HepG2 (cell line): ENCODE data around the gene ERC1. TPM values are rescaled to one million over a fixed set of nuclear protein-coding genes. Genes with fewer than 3 reads are reported as not detected.

ENCODE experiments used
- ATAC-seq: fragments of 200-7000 bp; cut with Tn5 transposase; 3 replicates; pipeline ENCODE4 v1.9.1; 2020; ENCODE audit warnings: mild to moderate bottlenecking, moderate library complexity
- BruUV-seq: library from RNA; stranded (reverse); fragments of 400-500 nt; replicated peaks from 2 replicates; lab custom pipeline; 2021; lab: Mats Ljungman, UMichigan
- CTCF ChIA-PET: fragments of 300-600 bp; formaldehyde crosslinking; extraction: SDS; loops from one replicate; lab custom pipeline; 2021; ENCODE audit warnings: low total read pairs, inconsistent platforms, low intra/inter-chr PET ratio; lab: Yijun Ruan, JAX
- POLR2A ChIA-PET: fragments of 350-600 bp; sonication (Branson Sonifier 250); formaldehyde crosslinking; loops from one replicate; lab custom pipeline; 2020; ENCODE audit warnings: antibody characterized with exemption, inconsistent platforms; lab: Yijun Ruan, JAX
- DNase-seq: peaks from one replicate; pipeline ENCODE4 v3.0.0-alpha.2; 2015; ENCODE audit warnings: low spot score
- FAIRE-seq: peaks from 3 replicates; lab custom pipeline; 2011; peaks lifted over from hg19 to GRCh38; lab: Jason Lieb, UNC
- H2AFZ ChIP-seq: one replicate; pipeline ENCODE4 v1.6.1; 2011; ENCODE audit warnings: low read length, inconsistent platforms
- H3K27ac ChIP-seq: fragments of 300-600 bp; 3 replicates; pipeline ENCODE4 v1.8.0; 2011; ENCODE audit warnings: mixed run types, mild to moderate bottlenecking, mixed read lengths, low read length, inconsistent platforms; ENCODE audit not compliant: insufficient read depth; ENCODE audit errors: extremely low read length
- H3K27me3 ChIP-seq, 2 experiments: fragments of 200-600 bp in 1 of 2; 2 replicates in 1 of 2; 3 replicates in 1 of 2; pipeline versions ENCODE4 v1.6.0 to v1.8.0; 2011; ENCODE audit warnings: low read length in 2 of 2, mild to moderate bottlenecking in 2 of 2, moderate library complexity in 2 of 2, inconsistent platforms in 1 of 2; ENCODE audit not compliant: insufficient read depth in 2 of 2, control insufficient read depth in 1 of 2
- H3K36me3 ChIP-seq, 2 experiments: fragments of 200-600 bp in 1 of 2; replicated peaks in 1 of 2; 2 replicates in 1 of 2; 3 replicates in 1 of 2; pipeline versions ENCODE4 v1.5.1 to v1.8.0; 2011; ENCODE audit warnings: low read length in 2 of 2, inconsistent platforms in 1 of 2; ENCODE audit not compliant: insufficient read depth in 2 of 2, control insufficient read depth in 1 of 2
- H3K4me1 ChIP-seq: 2 replicates; pipeline ENCODE4 v1.5.1; 2012; ENCODE audit warnings: low read length, inconsistent platforms; ENCODE audit not compliant: insufficient read depth
- H3K4me2 ChIP-seq: 2 replicates; pipeline ENCODE4 v1.6.0; 2011; ENCODE audit warnings: low read depth, low read length, inconsistent platforms
- H3K4me3 ChIP-seq, 3 experiments: fragments of 200-600 bp in 1 of 3; sonication (generic), shearing (Covaris generic) in 1 of 3; replicated peaks in 1 of 3; 2 replicates each; pipeline ENCODE4 v1.5.1; 2011 to 2016; ENCODE audit warnings: low read length in 3 of 3, inconsistent platforms in 2 of 3, low read depth in 2 of 3, mild to moderate bottlenecking in 2 of 3, control low read depth in 1 of 3, mixed read lengths in 1 of 3; ENCODE audit not compliant: insufficient read depth in 1 of 3
- H3K79me2 ChIP-seq: one replicate; pipeline ENCODE4 v1.6.1; 2011; ENCODE audit warnings: low read length, inconsistent platforms; ENCODE audit not compliant: insufficient read depth
- H3K9ac ChIP-seq: 2 replicates; pipeline ENCODE4 v1.6.0; 2011; ENCODE audit warnings: mild to moderate bottlenecking, low read depth, low read length, inconsistent platforms; ENCODE audit not compliant: insufficient read depth
- H3K9me3 ChIP-seq: 2 replicates; pipeline ENCODE4 v1.5.1; 2012; ENCODE audit warnings: mild to moderate bottlenecking, low read length
- H4K20me1 ChIP-seq: 2 replicates; pipeline ENCODE4 v1.6.0; 2011; ENCODE audit warnings: inconsistent platforms, mild to moderate bottlenecking, low read length, moderate library complexity; ENCODE audit not compliant: insufficient read depth
- ATF1 ChIP-seq: IDR thresholded peaks from 2 replicates; pipeline ENCODE4 v1.6.1; 2016; ENCODE audit warnings: mild to moderate bottlenecking, control low read depth
- ATM ChIP-seq: fragments of 450-650 bp; IDR thresholded peaks from 2 replicates; pipeline ENCODE4 v1.7.1; 2017; ENCODE audit warnings: mild to moderate bottlenecking, borderline replicate concordance
- CEBPG ChIP-seq: IDR thresholded peaks from 2 replicates; pipeline ENCODE4 v1.6.1; 2016
- ELF3 ChIP-seq: IDR thresholded peaks from 2 replicates; pipeline ENCODE4 v1.6.1; 2016; ENCODE audit warnings: missing genetic modification reagents, missing compliant biosample characterization
- MIXL1 ChIP-seq: IDR thresholded peaks from 2 replicates; pipeline ENCODE4 v1.6.1; 2016
- SSRP1 ChIP-seq: IDR thresholded peaks from 2 replicates; pipeline ENCODE4 v1.6.1; 2016; ENCODE audit warnings: control low read depth
- ZNF547 ChIP-seq: sonication (generic); formaldehyde crosslinking; IDR thresholded peaks from 2 replicates; pipeline ENCODE4 v1.5.1; 2020; ENCODE audit warnings: mild to moderate bottlenecking, missing genetic modification reagents
- WGBS: methylation state at CpG from one replicate; pipeline ENCODE4 v1.1.6; 2017; ENCODE audit warnings: low lambda C conversion rate; 5-methylcytosine and 5-hydroxymethylcytosine counted together
- in situ Hi-C: cut with HindIII; loops from 2 replicates; pipeline ENCODE4 v1.10.0; 2017; ENCODE audit warnings: low pct_unique_long_range_greater_than_20kb; ENCODE audit not compliant: extremely low pct_ligation_motif_present
- intact Hi-C: fragments of 100-400 bp; cut with micrococcal nuclease; formaldehyde crosslinking; loops from one replicate; pipeline ENCODE4 v1.10.0; 2022; ENCODE audit not compliant: unreplicated experiment
- polyA plus RNA-seq, 8 experiments: library from polyadenylated mRNA; depleted of rRNA in 3 of 8; stranded (reverse) in 7 of 8; unstranded in 1 of 8; fragments of >200 nt; fragmentation: Illumina TruSeq in 4 of 8; extraction: Trizol in 4 of 8; gene quantifications; 2 replicates each; pipeline versions ENCODE4 v1.2.1 to v1.2.3, GENCODE V29; 2011 to 2016; ENCODE audit warnings: low read depth in 4 of 8, missing spikeins in 1 of 8, mixed read lengths in 1 of 8; ENCODE audit not compliant: insufficient read depth in 1 of 8
- total RNA-seq, 5 experiments: library from RNA; depleted of rRNA; stranded (reverse); fragments of >200 nt; fragmentation: Illumina TruSeq; extraction: Trizol; gene quantifications; 2 replicates each; pipeline ENCODE4 v1.2.3, GENCODE V29; 2016; ENCODE audit warnings: low read depth in 1 of 5
- TF ChIP-seq, protein P1 (sequence below): sonication (generic); formaldehyde crosslinking; IDR thresholded peaks from 2 replicates; pipeline ENCODE4 v1.4.0; 2020; ENCODE audit warnings: mild to moderate bottlenecking, missing genetic modification reagents

The ERC1 gene
- total and polyA plus RNA-seq, 2 of the 13 experiments (the other 11 are each of a cell fraction or from before 2014, with no cell fraction given) = 6.1 to 12.4 TPM

DNA sequence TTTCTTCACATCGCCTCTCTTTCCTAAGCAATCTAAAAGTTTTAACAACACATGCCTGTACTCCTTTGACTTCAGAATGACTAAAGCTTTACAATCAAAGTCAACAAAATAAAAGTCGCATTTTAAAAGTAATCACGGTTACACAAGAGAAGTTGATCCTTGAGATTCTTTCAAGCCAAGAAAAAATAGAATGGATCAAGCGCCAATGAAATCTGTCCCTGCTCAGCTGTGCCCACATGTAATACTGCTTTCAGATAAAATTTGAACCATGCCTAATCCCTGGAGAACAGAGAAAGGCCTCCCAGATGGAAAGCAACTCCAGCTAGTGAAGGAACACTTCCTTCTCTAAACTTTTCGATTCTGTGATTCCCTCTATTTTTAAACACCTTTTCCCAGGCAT lies 490.3 kb downstream of the ERC1 start:
- DNase-seq (no peak), FAIRE-seq (no peak), ATAC-seq (no peak)
- no peak overlapping the region for H3K27ac ChIP-seq
- H3K4me3 ChIP-seq = no peak overlapping the region
- no peak overlapping the region for H3K4me2 ChIP-seq
- no peaks in the 10 kb centered on the region; a peak in 1 of 5 replicates for H3K36me3 ChIP-seq
- no TSS peak for BruUV-seq
- H4K20me1 ChIP-seq = no peaks in the 10 kb centered on the region
- H3K79me2 ChIP-seq = no peaks in the 10 kb centered on the region
- WGBS = 63% methylated on average over 5 of the region's 5 CpGs
- in situ Hi-C loops = no loop called here
- no peaks in the 10 kb centered on the region for H3K9me3 ChIP-seq
- no peaks in the 10 kb centered on the region for H3K4me1 ChIP-seq
- no peak overlapping the region for H2AFZ ChIP-seq
- ChIA-PET POLR2A (no interaction called here), CTCF (no interaction called here)
- intact Hi-C loops = no loop called here
- H3K9ac ChIP-seq = no peak overlapping the region
- no peaks in the 10 kb centered on the region for H3K27me3 ChIP-seq
- TF ChIP-seq MIXL1 = no peak

DNA sequence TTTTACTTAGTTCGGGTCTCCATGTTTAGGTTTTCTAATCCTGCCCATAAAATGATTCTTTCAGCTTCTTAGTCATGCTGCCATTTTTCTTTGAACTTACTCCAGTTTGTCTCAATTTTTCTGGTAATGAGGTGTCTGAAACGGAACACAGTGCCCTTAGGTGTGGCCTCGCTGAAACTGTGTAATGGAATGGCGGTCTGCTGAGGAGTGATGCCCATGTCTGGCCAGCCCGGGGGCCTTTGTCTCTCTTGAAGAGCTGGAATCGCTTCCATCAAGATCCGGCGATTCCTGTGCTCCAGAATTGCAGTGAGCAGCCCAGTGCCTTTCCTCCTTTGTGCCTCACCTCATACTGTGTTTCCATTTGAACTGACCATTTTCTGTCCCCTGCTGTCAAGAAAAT lies 490.9 kb downstream of the ERC1 start:
- intact Hi-C loops = no loop called here

More for the DNA sequence above, 490.9 kb downstream of the ERC1 start:
- Histone ChIP-seq H3K9me3 (no peaks in the 10 kb centered on the region), H3K4me1 (no peaks in the 10 kb centered on the region), H3K4me2 (no peak overlapping the region), H2AFZ (no peak overlapping the region), H3K36me3 (no peaks in the 10 kb centered on the region; a peak in 1 of 5 replicates), H3K27me3 (no peaks in the 10 kb centered on the region), H3K27ac (no peak overlapping the region), H3K79me2 (no peaks in the 10 kb centered on the region), H3K9ac (no peak overlapping the region), H4K20me1 (no peaks in the 10 kb centered on the region), H3K4me3 (no peak overlapping the region)
- in situ Hi-C loops = no loop called here
- no peak for TF ChIP-seq SSRP1 (CRISPR knock-in tag)
- TF ChIP-seq ZNF547 (CRISPR knock-in tag) = no peak
- TF ChIP-seq ELF3 (CRISPR knock-in tag) = no peak
- no peak for TF ChIP-seq ATF1 (CRISPR knock-in tag)
- TF ChIP-seq CEBPG = no peak
- TF ChIP-seq ATM = no peak
- TF ChIP-seq, protein P1, sequence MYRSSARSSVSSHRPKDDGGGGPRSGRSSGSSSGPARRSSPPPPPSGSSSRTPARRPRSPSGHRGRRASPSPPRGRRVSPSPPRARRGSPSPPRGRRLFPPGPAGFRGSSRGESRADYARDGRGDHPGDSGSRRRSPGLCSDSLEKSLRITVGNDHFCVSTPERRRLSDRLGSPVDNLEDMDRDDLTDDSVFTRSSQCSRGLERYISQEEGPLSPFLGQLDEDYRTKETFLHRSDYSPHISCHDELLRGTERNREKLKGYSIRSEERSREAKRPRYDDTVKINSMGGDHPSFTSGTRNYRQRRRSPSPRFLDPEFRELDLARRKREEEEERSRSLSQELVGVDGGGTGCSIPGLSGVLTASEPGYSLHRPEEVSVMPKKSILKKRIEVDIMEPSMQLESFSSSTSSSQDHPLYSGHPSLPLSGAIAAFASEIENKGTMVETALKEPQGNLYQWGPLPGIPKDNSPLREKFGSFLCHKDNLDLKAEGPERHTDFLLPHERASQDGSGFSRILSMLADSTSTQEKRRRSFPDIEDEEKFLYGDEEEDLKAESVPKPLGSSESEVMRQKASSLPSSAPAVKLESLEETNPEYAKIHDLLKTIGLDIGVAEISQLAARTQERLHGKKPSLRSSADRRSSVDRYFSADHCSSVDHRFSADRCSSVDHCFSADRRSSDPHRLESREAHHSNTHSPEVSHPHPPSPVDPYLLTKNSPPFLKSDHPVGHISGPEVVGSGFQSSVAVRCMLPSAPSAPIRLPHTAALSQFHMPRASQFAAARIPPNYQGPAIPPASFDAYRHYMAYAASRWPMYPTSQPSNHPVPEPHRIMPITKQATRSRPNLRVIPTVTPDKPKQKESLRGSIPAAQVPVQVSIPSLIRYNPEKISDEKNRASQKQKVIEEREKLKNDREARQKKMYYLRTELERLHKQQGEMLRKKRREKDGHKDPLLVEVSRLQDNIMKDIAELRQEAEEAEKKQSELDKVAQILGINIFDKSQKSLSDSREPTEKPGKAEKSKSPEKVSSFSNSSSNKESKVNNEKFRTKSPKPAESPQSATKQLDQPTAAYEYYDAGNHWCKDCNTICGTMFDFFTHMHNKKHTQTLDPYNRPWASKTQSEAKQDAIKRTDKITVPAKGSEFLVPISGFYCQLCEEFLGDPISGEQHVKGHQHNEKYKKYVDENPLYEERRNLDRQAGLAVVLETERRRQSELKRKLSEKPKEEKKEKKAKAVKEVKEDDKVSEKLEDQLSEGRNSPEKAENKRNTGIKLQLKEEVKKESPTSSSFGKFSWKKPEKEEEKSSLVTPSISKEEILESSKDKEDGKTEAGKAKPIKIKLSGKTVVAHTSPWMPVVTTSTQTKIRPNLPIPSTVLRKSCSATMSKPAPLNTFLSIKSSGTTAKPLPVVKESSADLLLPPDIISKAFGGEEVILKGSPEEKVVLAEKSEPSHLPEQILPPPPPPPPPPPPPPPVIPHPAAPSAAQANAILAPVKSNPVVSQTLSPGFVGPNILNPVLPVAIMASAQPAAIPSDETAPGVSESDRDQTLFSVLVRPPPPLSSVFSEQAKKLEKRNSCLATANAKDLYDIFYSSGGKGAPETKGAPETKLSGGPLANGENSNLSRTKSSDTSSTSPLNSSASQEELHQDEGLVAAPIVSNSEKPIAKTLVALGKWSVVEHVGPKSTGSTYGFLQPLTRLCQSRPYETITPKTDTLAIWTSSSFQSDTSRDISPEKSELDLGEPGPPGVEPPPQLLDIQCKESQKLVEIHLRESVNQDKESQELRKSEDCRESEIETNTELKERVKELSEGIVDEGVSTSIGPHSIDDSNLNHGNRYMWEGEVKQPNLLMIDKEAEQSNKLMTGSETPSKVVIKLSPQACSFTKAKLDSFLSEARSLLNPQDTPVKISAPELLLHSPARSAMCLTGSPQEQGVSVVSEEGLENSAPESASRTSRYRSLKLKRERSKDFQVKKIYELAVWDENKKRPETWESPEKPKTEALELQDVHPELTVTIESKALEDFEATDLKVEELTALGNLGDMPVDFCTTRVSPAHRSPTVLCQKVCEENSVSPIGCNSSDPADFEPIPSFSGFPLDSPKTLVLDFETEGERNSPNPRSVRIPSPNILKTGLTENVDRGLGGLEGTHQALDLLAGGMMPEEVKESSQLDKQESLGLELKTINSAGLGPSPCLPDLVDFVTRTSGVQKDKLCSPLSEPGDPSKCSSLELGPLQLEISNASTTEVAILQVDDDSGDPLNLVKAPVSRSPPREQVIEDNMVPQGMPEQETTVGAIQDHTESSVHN = no peak
- ChIA-PET POLR2A (no interaction called here), CTCF (no interaction called here)
- ATAC-seq (no peak), DNase-seq (no peak), FAIRE-seq (no peak)
- BruUV-seq = no TSS peak
- WGBS = 95% methylated on average over 8 of the region's 8 CpGs
